K562 (cell line): ENCODE data around the gene DGCR8. TPM values are rescaled to one million over a fixed set of nuclear protein-coding genes. Genes with fewer than 3 reads are reported as not detected.

Experiments used
- ATAC-seq: fragments of 200-7000 bp; cut with Tn5 transposase; 3 replicates; pipeline ENCODE4 v1.9.1; 2020; ENCODE audit warnings: moderate library complexity
- BruUV-seq: library from RNA; stranded (reverse); fragments of 400-500 nt; replicated peaks from 2 replicates; lab custom pipeline; 2021; lab: Mats Ljungman, UMichigan
- CTCF ChIA-PET: fragments of 300-600 bp; formaldehyde crosslinking; extraction: SDS; loops from one replicate; lab custom pipeline; 2021; ENCODE audit warnings: low intra/inter-chr PET ratio; lab: Yijun Ruan, JAX
- POLR2A ChIA-PET: fragments of 300-600, 350-650 bp; sonication (Branson Sonifier 250); formaldehyde crosslinking; extraction: SDS; loops from one replicate; lab custom pipeline; 2021; ENCODE audit warnings: antibody characterized with exemption, inconsistent platforms; lab: Yijun Ruan, JAX
- DNase-seq, 4 experiments: peaks; one replicate each; pipeline versions ENCODE4 v3.0.0 to v3.0.0-alpha.2; 2011 to 2018; ENCODE audit warnings: low spot score in 3 of 4, mixed read lengths in 3 of 4; ENCODE audit errors: extremely low read depth in 1 of 4
- FAIRE-seq: peaks from 2 replicates; lab custom pipeline; 2011; peaks lifted over from hg19 to GRCh38; lab: Jason Lieb, UNC
- H2AFZ ChIP-seq: 2 replicates; pipeline ENCODE4 v1.6.0; 2011; ENCODE audit warnings: low read depth, low read length, control low read depth, inconsistent platforms
- H3K27ac ChIP-seq: fragments of 200-600 bp; 3 replicates; pipeline ENCODE4 v1.8.0; 2011; ENCODE audit warnings: low read depth, mild to moderate bottlenecking, control low read depth, inconsistent platforms, low read length, moderate library complexity, mixed read lengths; ENCODE audit errors: extremely low read depth
- H3K27me3 ChIP-seq, 2 experiments: fragments of 300-600 bp in 1 of 2; 2 replicates in 1 of 2; 3 replicates in 1 of 2; pipeline versions ENCODE4 v1.6.0 to v1.8.0; 2011; ENCODE audit warnings: inconsistent platforms in 2 of 2, low read length in 2 of 2, mild to moderate bottlenecking in 1 of 2, mixed read lengths in 1 of 2, moderate library complexity in 1 of 2; ENCODE audit not compliant: control insufficient read depth in 2 of 2, insufficient read depth in 2 of 2
- H3K36me3 ChIP-seq: fragments of 300-600 bp; 3 replicates; pipeline ENCODE4 v1.8.0; 2011; ENCODE audit warnings: mild to moderate bottlenecking, low read length, inconsistent platforms; ENCODE audit not compliant: control insufficient read depth, insufficient read depth
- H3K4me1 ChIP-seq, 2 experiments: fragments of 200-600 bp in 1 of 2; replicated peaks in 1 of 2; 2 replicates in 1 of 2; 3 replicates in 1 of 2; pipeline versions ENCODE4 v1.5.1 to v1.8.0; 2011; ENCODE audit warnings: inconsistent platforms in 2 of 2, low read length in 2 of 2, mild to moderate bottlenecking in 1 of 2, mixed read lengths in 1 of 2, moderate library complexity in 1 of 2; ENCODE audit not compliant: control insufficient read depth in 2 of 2, insufficient read depth in 2 of 2
- H3K4me2 ChIP-seq: 2 replicates; pipeline ENCODE4 v1.6.1; 2011; ENCODE audit warnings: low read length, control low read depth, inconsistent platforms, mixed read lengths; ENCODE audit not compliant: insufficient read depth
- H3K4me3 ChIP-seq: fragments of 200-600 bp; sonication (generic), shearing (Covaris generic); 2 replicates; pipeline ENCODE4 v1.5.1; 2016; ENCODE audit warnings: control low read depth, inconsistent platforms
- H3K79me2 ChIP-seq: fragments of 200-600 bp; 3 replicates; pipeline ENCODE4 v1.8.0; 2011; ENCODE audit warnings: low read length, inconsistent platforms; ENCODE audit not compliant: control insufficient read depth, insufficient read depth
- H3K9ac ChIP-seq, 2 experiments: 2 replicates each; pipeline versions ENCODE4 v1.6.0 to v1.6.1; 2011; ENCODE audit warnings: low read depth in 2 of 2, low read length in 2 of 2, control low read depth in 1 of 2, inconsistent platforms in 1 of 2, mild to moderate bottlenecking in 1 of 2, mixed read lengths in 1 of 2; ENCODE audit not compliant: insufficient read depth in 1 of 2
- H3K9me1 ChIP-seq: one replicate; pipeline ENCODE4 v1.6.0; 2011; ENCODE audit warnings: inconsistent platforms, mild to moderate bottlenecking, low read length, moderate library complexity; ENCODE audit not compliant: control insufficient read depth, insufficient read depth
- H3K9me3 ChIP-seq: replicated peaks from 2 replicates; pipeline ENCODE4 v1.5.1; 2011; ENCODE audit warnings: low read depth, low read length, inconsistent platforms; ENCODE audit not compliant: control insufficient read depth, insufficient read depth
- H4K20me1 ChIP-seq: replicated peaks from 2 replicates; pipeline ENCODE4 v1.6.1; 2011; ENCODE audit warnings: low read length, inconsistent platforms, mixed read lengths; ENCODE audit not compliant: control insufficient read depth, insufficient read depth
- FOS ChIP-seq: IDR thresholded peaks from 3 replicates; pipeline ENCODE4 v1.6.1; 2011; ENCODE audit not compliant: insufficient read length; ENCODE audit errors: extremely low read depth
- HDAC3 ChIP-seq: fragments of 450-650 bp; IDR thresholded peaks from 2 replicates; pipeline ENCODE4 v1.6.1; 2018; ENCODE audit warnings: borderline replicate concordance, mild to moderate bottlenecking, moderate library complexity; ENCODE audit not compliant: partially characterized antibody
- NFE2L1 ChIP-seq: fragments of 450-650 bp; IDR thresholded peaks from 2 replicates; pipeline ENCODE4 v1.6.1; 2016; ENCODE audit warnings: missing genetic modification characterization, low read depth, mild to moderate bottlenecking, missing compliant biosample characterization, moderate library complexity, borderline replicate concordance
- NFIX ChIP-seq: fragments of 250-450 bp; sonication (Bioruptor Pico); IDR thresholded peaks from 2 replicates; pipeline ENCODE4 v1.4.0; 2020; ENCODE audit warnings: low read depth, mild to moderate bottlenecking, moderate library complexity
- PHF20 ChIP-seq: fragments of 450-650 bp; IDR thresholded peaks from 2 replicates; pipeline ENCODE4 v1.6.1; 2018; ENCODE audit not compliant: partially characterized antibody
- POU5F1 ChIP-seq: fragments of 150-350 bp; IDR thresholded peaks from 2 replicates; pipeline ENCODE4 v1.6.1; 2014; ENCODE audit warnings: borderline replicate concordance, low read length, low read depth, mild to moderate bottlenecking; ENCODE audit not compliant: partially characterized antibody
- RFX7 ChIP-seq: fragments of 250-450 bp; sonication (Bioruptor Pico); IDR thresholded peaks from 2 replicates; pipeline ENCODE4 v1.5.1; 2021; ENCODE audit warnings: mild to moderate bottlenecking
- SFPQ ChIP-seq: fragments of 200-400 bp; formaldehyde crosslinking; IDR thresholded peaks from 2 replicates; pipeline ENCODE4 v1.6.1; 2017; ENCODE audit warnings: mild to moderate bottlenecking, low read depth, low read length, moderate library complexity
- ZNF561 ChIP-seq: fragments of 450-650 bp; formaldehyde crosslinking; conservative IDR thresholded peaks from 2 replicates; pipeline ENCODE4 v1.4.0; 2020; ENCODE audit warnings: mild to moderate bottlenecking, moderate library complexity
- WGBS: fragments of 100-300 bp; shearing (Covaris generic); methylation state at CpG from one replicate; pipeline ENCODE4 v1.1.6; 2016; ENCODE audit warnings: low coverage, mixed read lengths; ENCODE audit not compliant: insufficient coverage; ENCODE audit errors: missing lambda C conversion rate; 5-methylcytosine and 5-hydroxymethylcytosine counted together
- in situ Hi-C: fragments of 300-500 bp; cut with MboI; formaldehyde crosslinking; loops from 4 replicates; pipeline ENCODE4 v1.15.0; 2018; ENCODE audit warnings: inconsistent platforms, mixed read lengths
- intact Hi-C: fragments of 100-400 bp; cut with micrococcal nuclease; formaldehyde crosslinking; loops from 2 replicates; pipeline ENCODE4 v1.14.2; 2022
- polyA plus RNA-seq, 8 experiments: library from polyadenylated mRNA; depleted of rRNA in 4 of 8; stranded (reverse) in 5 of 8; unstranded in 3 of 8; fragments of >200 nt; fragmentation: Nextera tagmentation in 2 of 8; fragmentation: Illumina TruSeq in 1 of 8; extraction: Ambion mirVana in 2 of 8; extraction: Trizol in 1 of 8; gene quantifications; 2 replicates each; pipeline versions ENCODE4 v1.2.1 to v1.2.3, GENCODE V29; 2011 to 2014; ENCODE audit warnings: inconsistent platforms in 1 of 8, missing spikeins in 1 of 8
- total RNA-seq, 7 experiments: library from RNA; depleted of rRNA in 6 of 7; stranded (reverse); fragments of >200 nt in 6 of 7; fragmentation: Illumina TruSeq in 2 of 7; extraction: Trizol in 2 of 7; gene quantifications; 2 replicates each; pipeline versions ENCODE4 v1.2.1 to v1.2.3, GENCODE V29; 2011 to 2021; ENCODE audit warnings: low replicate concordance in 1 of 7
- TF ChIP-seq, protein P1 (sequence below): fragments of 250-450 bp; sonication (Bioruptor Pico); IDR thresholded peaks from 2 replicates; pipeline ENCODE4 v1.9.0; 2021; ENCODE audit warnings: mild to moderate bottlenecking
- TF ChIP-seq, protein P2 (sequence below), 2 experiments: fragments of 450-650 bp in 1 of 2; sonication (generic) in 1 of 2; formaldehyde crosslinking in 1 of 2; IDR thresholded peaks; 2 replicates each; pipeline versions ENCODE4 v1.7.1 to v1.9.0; 2016 to 2022; ENCODE audit warnings: inconsistent platforms in 1 of 2, mild to moderate bottlenecking in 1 of 2, missing genetic modification reagents in 1 of 2

The DGCR8 gene
- total and polyA plus RNA-seq, 9 of the 15 experiments (the other 6 are each of a cell fraction or from before 2014, with no cell fraction given) = 5.9 to 144 (median 80.1) TPM

GRCh38 chr22:20136603-20136873 is 56.5 kb downstream of the DGCR8 start:
- peak overlapping the region in 1 of 2 experiments; percentile 79; a peak in 1 of 4 replicates for H3K9ac ChIP-seq
- peaks cover 18% of the 10 kb centered on the region for H3K9me1 ChIP-seq
- peaks cover 52% of the 10 kb centered on the region for H4K20me1 ChIP-seq
- DNase-seq (no peak), FAIRE-seq (peak; percentile 15), ATAC-seq (no peak)
- no peak overlapping the region for H2AFZ ChIP-seq
- intact Hi-C loops = no loop called here
- H3K4me2 ChIP-seq = no peak overlapping the region
- H3K4me1 ChIP-seq = peaks cover 17 to 90% of the 10 kb centered on the region in 2 experiments
- H3K79me2 ChIP-seq = peaks cover 21% of the 10 kb centered on the region
- peaks cover 15% of the 10 kb centered on the region; the same call in 2 of the 3 replicates for H3K36me3 ChIP-seq
- POLR2A ChIA-PET = interaction anchor here (0.6 to 7.2 kb wide), 5 partner anchors 8 to 121 kb away, joined by 3 to 68 read pairs (median 4); no protein-coding TSS in a partner anchor
- no peaks in the 10 kb centered on the region for H3K27me3 ChIP-seq
- CTCF ChIA-PET = no interaction called here
- H3K9me3 ChIP-seq = no peaks in the 10 kb centered on the region
- WGBS = 74% methylated on average over 5 of the region's 5 CpGs
- H3K27ac ChIP-seq = no peak overlapping the region
- in situ Hi-C loops = no loop called here
- no peak overlapping the region for H3K4me3 ChIP-seq
- no TSS peak for BruUV-seq
- TF ChIP-seq POU5F1 (no peak), NFIX (CRISPR knock-in tag) (no peak), RFX7 (CRISPR knock-in tag) (no peak), NFE2L1 (tag) (no peak), ZNF561 (no peak), HDAC3 (no peak), FOS (no peak), PHF20 (peak; percentile 55), SFPQ (no peak)
- TF ChIP-seq, protein P1, sequence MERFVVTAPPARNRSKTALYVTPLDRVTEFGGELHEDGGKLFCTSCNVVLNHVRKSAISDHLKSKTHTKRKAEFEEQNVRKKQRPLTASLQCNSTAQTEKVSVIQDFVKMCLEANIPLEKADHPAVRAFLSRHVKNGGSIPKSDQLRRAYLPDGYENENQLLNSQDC (CRISPR knock-in tag) = no peak
- TF ChIP-seq, protein P2, sequence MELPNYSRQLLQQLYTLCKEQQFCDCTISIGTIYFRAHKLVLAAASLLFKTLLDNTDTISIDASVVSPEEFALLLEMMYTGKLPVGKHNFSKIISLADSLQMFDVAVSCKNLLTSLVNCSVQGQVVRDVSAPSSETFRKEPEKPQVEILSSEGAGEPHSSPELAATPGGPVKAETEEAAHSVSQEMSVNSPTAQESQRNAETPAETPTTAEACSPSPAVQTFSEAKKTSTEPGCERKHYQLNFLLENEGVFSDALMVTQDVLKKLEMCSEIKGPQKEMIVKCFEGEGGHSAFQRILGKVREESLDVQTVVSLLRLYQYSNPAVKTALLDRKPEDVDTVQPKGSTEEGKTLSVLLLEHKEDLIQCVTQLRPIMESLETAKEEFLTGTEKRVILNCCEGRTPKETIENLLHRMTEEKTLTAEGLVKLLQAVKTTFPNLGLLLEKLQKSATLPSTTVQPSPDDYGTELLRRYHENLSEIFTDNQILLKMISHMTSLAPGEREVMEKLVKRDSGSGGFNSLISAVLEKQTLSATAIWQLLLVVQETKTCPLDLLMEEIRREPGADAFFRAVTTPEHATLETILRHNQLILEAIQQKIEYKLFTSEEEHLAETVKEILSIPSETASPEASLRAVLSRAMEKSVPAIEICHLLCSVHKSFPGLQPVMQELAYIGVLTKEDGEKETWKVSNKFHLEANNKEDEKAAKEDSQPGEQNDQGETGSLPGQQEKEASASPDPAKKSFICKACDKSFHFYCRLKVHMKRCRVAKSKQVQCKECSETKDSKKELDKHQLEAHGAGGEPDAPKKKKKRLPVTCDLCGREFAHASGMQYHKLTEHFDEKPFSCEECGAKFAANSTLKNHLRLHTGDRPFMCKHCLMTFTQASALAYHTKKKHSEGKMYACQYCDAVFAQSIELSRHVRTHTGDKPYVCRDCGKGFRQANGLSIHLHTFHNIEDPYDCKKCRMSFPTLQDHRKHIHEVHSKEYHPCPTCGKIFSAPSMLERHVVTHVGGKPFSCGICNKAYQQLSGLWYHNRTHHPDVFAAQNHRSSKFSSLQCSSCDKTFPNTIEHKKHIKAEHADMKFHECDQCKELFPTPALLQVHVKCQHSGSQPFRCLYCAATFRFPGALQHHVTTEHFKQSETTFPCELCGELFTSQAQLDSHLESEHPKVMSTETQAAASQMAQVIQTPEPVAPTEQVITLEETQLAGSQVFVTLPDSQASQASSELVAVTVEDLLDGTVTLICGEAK (IDR thresholded peaks at IDR 0.05) = no peak
- TF ChIP-seq, protein P2 (CRISPR knock-in tag; IDR thresholded peaks at IDR 0.05) = peak; percentile 19; the same call in 1 of the 2 replicates
